Fibroblast of skin of abdomen (primary cell): ENCODE data around the gene NCLN.
"Not testable (repeated sequence)": the region's sequence is repeated elsewhere in the genome, so short reads cannot be mapped to it uniquely, and the experiment has no call there.

Experiments used
- DNase-seq: peaks from one replicate; pipeline ENCODE4 v3.0.0-alpha.2; 2013

NCLN gene

DNA sequence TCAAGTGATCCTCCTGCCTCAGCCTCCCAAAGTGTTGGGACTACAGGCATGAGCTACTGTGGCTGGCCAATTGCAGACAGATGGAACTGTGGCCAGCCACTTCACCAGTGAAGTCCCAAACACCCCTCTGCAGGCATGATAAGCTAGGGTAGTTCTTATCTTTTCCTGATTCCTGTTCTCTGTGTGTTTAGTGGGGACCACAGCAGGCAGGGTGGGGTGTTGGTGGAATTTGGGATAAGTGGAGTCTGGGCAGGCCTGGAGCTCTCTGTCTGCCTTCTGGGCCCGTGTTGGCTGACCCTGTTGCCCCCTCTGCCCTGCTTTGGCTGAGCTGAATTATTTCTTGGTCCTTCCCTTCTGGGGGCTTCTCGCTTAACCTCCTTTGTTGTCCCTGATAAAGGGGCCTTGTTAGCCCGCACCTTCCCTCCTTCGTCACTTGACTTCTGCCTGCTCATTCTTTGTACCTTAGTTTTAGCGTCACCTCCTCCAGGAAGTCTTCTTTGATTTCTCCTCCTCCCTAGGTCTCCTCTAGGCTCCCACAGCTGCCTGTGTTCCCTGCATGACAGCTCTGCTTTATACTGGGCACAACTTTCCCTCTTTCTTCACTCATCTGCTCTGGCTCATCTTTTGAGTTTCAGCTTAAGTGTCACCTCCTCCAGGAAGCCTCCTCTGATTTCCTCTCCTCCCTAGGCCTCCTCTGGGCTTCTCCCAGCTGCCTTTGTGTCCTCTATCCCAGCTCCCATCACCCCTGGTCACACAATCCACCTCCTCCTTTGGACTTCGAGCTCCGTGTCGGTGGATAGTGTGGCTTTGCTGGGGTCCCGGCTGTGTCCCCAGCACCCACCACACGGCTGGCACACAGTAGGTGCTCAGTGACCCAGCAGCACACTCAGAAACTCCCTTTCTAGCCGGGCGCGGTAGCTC, 1.7 kb upstream of the NCLN start:
- DNase-seq, result no peak

GRCh38 chr19:3184847-3185460, 776 bp upstream of the NCLN start:
- peak; percentile 66 for DNase-seq

- DNase-seq, result no peak
Measured at GRCh38 chr19:3186160-3186688, 494 bp downstream of the NCLN start.

GRCh38 chr19:3186891-3187661, 1.3 kb downstream of the NCLN start:
- DNase-seq, result no peak

- DNase-seq, result no peak
Measured at GRCh38 chr19:3187662-3188511, 2.2 kb downstream of the NCLN start.

GRCh38 chr19:3188627-3189596, 3.2 kb downstream of the NCLN start:
- DNase-seq, result no peak

DNA sequence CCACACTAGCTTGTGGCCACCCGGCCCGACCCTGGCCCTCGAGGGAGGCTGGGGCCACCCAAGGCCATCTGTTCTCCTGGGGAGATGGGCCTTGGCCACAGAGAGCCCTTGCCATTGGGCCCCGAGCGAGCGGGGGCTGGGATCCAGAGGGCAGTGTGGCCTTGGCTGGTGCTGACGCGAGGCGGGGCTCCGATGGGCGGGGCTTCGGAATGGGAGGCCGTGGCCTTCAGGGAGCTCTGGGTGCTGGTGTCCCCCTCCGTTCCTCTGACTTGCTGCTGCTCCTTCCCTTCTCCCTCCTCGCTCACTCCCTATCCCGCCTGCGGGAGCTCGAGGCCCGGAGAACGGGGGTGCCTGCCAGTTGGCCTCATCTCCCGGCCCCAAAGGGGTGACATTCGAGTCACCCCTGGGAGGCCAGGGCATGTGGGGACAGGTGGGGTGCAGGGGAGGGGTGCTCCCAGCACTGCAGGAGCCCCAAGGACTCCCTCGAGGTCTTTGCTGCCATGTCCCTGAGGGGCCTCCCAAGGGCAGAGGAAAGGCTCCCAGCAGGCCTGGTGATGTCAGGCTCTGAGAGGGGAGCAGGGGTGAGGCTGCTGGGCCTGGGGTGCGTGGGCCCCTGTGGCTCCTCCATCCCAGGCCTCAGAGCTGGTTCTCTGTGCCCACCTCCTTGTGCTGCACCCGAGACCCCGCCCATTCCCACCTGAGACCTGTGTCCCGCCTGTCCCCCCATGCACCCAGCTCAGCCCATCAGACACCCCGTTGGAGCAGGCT, 4.2 kb downstream of the NCLN start:
- no peak for DNase-seq

DNA sequence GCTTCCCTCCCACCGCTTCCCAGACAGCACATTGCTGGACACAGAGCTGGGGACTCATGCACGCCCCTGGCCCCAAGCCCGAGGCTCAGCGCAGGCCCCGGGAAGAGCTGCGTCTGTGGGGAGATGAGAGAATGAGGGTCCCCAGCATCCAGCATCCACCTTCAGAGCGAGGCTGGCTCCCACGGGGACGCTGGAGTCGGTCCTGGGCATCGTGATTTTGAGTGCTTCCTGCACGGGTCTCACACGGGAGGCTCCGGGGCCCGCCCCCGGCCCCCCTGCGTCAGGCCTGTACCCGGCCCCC, 4.7 kb downstream of the NCLN start:
- no peak for DNase-seq

- DNase-seq, result no peak
Measured at GRCh38 chr19:3190921-3191805, 5.4 kb downstream of the NCLN start.

DNA sequence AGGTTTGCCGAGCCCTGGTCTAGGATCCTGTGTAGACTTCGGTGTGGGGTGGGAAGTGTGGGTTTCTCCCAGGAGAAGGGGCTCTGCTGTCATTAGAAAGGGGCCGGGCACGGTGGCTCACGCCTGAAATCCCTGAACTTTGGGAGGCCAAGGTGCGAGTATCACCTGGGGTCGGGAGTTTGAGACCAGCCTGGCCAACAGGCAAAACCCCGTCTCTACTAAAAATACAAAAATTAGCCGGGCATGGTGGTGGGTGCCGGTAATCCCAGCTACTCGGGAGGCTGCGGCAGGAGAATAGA, 6.0 kb downstream of the NCLN start:
- not testable (repeated sequence) for DNase-seq

GRCh38 chr19:3192228-3192635, 6.5 kb downstream of the NCLN start:
- no peak for DNase-seq

DNA sequence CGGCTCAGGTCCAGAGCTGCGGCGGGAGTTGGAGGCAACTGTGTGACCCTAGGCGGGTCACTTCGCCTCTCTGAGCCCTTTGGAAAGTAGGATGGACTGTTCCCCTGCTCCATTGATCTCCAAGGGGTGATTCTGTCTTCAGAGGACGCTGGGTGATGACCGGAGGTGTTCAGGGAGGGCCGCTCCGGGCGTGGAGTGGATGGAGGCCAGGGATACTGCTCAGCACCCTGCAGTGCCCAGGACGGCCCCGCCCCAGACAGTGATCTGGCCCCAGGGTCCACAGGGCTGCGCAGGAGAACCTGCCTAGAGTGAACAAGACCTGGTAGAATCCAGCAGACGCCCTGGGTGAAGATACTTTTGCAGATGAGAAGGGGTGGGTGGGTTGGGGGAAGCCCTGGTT, 7.0 kb downstream of the NCLN start:
- DNase-seq, result no peak

- no peak for DNase-seq
Measured at GRCh38 chr19:3193256-3194105, 7.8 kb downstream of the NCLN start.

DNA sequence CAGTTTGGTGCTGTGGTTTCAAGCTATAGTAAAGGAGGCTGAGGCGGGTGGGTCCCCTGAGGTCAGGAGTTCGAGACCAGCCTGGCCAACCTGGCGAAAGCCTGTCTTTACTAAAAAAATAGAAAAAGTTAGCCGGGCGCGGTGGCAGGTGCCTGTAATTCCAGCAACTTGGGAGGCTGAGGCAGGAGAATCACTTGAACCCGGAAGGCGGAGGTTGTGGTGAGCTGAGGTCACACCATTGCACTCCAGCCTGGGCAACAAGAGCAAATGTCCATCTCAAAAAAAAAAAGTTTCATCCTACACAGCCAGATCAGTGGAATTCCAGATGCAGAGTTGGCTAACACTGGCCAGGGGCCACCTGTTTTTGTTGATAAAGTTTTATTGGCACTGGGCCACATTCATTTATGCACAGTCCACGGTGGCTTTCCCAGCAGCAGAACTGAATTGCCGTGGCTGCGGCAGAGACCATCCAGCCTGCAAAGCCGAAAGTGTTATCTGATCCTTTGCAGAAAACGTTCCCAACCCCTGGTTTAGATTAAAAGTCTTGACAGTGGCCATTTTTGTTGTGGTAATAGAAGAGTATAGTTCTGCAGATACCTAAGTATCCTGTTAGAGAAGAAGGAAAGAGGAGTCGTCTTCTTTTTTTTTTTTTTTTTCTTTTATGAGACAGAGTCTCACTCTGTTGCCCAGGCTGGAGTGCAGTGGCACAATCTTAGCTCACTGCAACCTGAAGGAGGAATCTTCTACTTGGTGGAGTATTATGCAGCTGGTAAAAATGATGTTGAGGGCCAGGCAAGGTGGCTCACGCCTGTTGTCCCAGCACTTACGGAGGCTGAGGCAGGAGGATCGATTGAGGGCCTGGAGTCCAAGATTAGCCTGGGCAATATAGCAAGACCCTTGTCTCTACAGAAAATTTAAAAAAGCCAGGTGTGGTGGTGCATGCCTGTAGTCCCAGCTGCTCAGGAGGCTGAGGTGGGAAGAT, 8.7 kb downstream of the NCLN start:
- no peak for DNase-seq

GRCh38 chr19:3196064-3196932, 10.6 kb downstream of the NCLN start:
- no peak for DNase-seq

GRCh38 chr19:3196933-3197205, 11.1 kb downstream of the NCLN start:
- DNase-seq, result no peak
